COLO668 (cell line): ENCODE data around the gene CTBS.
"Not testable (repeated sequence)": the region's sequence is repeated elsewhere in the genome, so short reads cannot be mapped to it uniquely, and the experiment has no call there.

Source experiments
- DNase-seq: peaks from one replicate; lab custom pipeline; 2025; ENCODE audit not compliant: unreplicated experiment; lab: John Stamatoyannopoulos, UW

Gene CTBS

GRCh38 chr1:84585803-84586202 lies 11.6 kb upstream of the CTBS start:
- no peak for DNase-seq

DNA sequence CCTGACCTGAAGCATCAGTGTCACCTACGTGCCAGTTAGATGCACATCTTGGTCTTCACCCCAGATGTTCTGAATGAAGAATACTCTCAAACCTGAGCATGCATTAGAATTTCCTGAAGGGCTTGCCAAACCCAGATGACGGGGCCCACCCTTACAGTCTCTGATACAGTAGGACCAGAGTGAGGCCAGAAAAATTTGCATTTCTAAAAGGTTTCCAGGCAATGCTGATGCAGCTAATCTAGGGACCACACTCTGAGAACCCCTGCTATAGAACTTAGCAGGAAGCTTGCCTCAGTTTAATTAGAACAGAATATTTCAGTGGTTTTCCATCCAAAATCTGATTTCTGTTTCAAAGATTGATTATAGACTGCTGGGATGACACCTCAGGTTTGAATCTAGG lies 9.9 kb upstream of the CTBS start:
- no peak for DNase-seq

- no peak for DNase-seq
These were observed 9.4 kb upstream of the CTBS start for GRCh38 chr1:84583648-84584047.

GRCh38 chr1:84582802-84583587 lies 8.8 kb upstream of the CTBS start:
- peak; percentile 30 for DNase-seq

GRCh38 chr1:84581648-84582047 lies 7.4 kb upstream of the CTBS start:
- DNase-seq = no peak

DNA sequence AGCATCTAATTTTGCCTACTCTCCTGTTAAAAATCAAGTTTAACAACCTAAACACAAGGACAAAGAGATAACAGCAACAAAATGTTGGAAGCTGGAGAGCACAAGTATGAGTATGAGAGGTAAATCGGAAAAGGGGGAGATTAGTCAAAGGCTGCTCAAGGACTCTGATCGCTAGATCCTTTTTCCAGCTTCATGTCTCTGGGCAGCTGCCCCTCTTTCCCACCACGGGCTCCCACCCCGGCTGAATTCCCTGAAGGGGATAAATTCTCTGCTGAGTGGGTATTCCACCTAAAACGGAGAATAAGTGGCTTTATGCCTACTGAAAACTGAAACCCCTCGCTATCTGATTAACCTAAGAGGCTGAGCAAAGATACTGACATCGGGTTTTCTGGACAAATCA lies 696 bp upstream of the CTBS start:
- DNase-seq = no peak

DNA sequence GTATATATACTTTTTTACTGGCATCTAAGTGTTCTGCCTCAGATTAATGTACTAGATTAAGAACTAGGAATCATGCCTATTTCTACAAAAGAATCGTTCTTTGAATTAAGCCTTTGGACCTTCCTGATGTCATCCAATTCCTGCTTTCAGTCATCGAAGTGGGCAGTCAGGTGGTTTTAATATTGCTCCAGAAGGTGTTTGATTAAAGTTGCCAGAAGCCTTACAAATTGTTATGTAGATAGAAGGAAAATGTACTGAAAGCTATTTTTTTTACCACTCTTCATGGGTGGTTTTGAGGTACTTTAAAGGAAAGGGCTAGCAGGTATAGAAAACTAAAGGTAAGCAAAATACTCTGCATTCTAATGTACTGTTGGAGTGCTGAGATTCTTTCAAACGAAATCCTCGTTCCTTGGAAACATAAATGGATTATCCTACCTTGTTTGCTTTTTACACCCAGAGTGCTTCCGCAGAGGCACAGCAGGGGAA lies 716 bp downstream of the CTBS start:
- no peak for DNase-seq

DNA sequence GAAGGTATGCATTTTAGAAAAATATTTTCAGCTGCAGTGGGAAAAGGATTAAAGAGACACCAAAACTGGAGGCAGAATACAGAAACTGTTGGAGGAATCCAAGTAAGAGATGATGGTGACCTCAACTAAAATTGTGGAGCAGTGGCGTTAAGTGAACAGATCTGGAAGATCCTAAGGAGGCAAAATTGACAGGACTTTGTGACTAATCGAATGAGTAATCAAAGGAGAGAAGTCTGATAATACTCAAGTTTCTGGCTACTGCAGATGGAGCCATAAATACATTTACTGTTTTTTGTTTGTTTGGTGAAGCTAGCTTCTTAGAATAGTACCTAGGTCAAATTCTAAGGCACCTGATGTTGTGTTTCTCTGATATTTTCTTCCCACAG lies 3.1 kb downstream of the CTBS start:
- DNase-seq = no peak

DNA sequence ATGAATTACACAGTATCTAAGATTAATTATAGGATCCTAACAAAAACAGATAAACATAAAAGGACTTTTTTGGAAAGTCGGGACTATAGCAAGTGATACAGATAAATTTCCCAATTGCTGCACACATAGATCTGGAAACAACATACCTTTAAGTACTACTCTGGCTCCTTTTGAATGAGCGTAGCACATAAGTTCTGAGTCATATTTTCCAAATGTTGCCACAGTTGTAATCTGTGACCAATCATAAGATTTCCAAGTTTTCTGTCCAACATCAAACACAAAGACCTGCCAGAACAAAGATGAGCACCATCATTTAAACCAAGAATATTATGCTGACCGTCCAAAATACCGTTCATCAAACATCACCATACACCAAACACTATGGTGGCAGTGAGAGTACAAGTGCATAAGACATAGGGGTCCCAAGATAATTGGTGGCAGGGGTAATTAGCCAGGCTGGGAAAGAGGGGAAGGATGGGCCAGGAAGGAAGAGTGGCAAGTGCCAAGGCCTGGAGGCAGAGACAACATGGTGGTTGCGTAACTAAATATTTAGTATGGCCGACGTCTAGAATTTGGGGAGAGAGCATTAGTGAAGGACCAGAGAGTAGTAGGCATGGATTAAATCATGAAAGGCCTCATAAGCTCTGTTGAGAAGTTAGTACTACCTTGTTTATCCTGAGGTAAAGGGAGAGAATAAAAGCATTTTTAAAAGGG lies 3.6 kb downstream of the CTBS start:
- DNase-seq = no peak

GRCh38 chr1:84569216-84569615 lies 5.0 kb downstream of the CTBS start:
- no peak for DNase-seq

GRCh38 chr1:84550826-84551225 lies 23.4 kb downstream of the CTBS start:
- no peak for DNase-seq

- DNase-seq = no peak
These were observed 32.6 kb downstream of the CTBS start for GRCh38 chr1:84541679-84542078.

GRCh38 chr1:84540759-84541158 lies 33.5 kb downstream of the CTBS start:
- no peak for DNase-seq

GRCh38 chr1:84539972-84540371 lies 34.3 kb downstream of the CTBS start:
- DNase-seq = no peak

DNA sequence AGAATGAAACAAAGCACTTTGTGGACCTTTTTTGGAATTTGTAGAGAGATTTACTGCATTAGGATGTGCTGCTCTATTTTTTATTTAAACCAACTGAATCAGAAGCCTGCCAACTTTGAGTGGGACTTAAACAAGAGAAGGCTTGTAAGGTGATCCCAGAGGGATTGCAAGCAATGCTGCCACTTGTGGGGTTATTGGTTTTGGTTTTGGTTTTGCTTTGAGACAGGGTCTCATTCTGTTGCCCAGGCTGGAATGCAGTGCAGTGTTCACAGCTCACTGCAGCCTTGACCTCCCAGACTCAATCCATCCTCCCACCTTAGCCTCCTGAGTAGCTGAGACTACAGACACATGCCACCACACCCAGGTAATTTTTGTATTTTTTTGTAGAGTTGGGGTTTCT lies 35.6 kb downstream of the CTBS start:
- no peak for DNase-seq

- no peak for DNase-seq
These were observed 48.5 kb downstream of the CTBS start for GRCh38 chr1:84525779-84526178.

DNA sequence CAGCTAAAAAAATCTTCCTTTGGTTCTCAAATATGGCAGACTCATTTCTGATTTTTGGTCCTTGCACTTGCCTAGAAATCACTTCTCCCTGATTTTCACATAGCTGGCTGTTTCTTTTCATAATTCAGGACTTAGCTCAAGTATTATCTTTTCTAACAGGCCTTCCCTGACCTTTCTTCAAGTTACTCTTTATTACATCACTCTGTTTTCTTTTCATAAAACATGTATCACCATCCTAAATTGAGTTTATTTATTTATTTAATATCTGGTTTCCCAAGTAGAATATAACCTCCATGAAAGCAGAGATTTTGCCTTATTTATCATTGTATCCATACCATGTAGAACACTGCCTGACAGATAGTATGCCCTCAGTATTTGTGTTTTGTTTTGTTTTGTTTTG lies 49.6 kb downstream of the CTBS start:
- no peak for DNase-seq

DNA sequence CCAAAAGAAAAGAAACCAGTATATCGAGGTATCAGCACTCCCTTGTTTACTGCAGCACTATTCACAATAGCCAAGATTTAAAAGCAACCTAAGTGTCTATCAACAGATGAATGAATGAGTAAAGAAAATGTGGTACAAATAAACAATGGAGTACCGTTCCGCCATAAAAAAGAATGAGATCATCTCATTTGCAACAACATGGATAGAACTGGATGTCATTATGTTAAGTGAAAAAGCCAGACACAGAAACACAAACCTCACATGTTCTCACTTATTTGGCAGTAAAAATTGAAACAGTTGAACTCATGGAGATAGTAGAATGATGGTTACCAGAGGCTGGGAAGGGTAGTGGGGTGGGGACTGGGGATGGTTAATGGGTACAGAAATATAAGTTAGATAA lies 63.6 kb downstream of the CTBS start:
- DNase-seq = no peak

- no peak for DNase-seq
These were observed 64.1 kb downstream of the CTBS start for GRCh38 chr1:84510165-84510564.

- no peak for DNase-seq
These were observed 65.2 kb downstream of the CTBS start for GRCh38 chr1:84509029-84509428.

DNA sequence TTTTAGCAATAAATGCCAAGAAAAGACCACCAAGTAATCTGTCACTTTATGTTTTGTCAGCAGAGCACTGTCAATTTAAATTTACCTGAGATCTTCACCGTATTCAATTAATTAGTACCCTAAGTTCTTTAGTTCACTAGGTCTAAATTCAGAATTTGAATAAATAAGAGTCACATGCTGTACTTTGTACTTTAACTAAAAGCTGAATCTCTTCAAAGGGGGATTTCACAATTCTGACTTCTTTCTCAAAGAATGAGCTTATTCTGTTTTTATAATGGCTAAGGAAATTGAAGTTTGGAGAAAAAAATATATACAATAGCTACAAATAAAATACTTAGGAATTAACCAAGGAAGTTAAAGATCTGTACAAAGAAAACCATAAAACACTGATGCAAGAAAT lies 65.7 kb downstream of the CTBS start:
- DNase-seq = no peak

DNA sequence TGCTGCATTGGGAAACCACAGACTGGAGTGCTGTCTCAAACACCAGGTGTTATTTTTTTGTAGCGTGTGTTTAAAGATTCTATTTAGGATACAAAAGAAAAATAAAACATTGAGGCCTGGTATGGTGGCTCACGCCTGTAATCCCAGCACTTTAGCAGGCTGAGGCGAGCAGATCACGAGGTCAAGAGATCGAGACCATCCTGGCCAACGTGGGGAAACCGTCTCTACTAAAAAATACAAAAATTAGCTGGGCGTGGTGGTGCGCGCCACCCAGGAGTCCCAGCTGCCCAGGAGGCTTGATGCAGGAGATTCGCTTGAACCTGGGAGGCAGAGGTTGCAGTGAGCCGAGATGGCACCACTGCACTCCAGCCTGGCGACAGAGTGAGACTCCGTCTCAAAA lies 66.4 kb downstream of the CTBS start:
- not testable (repeated sequence) for DNase-seq
